Fibroblast of lung (primary cell): ENCODE results near the gene CEMIP.

Source experiments
- EZH2 ChIP-seq: IDR thresholded peaks from 2 replicates; pipeline ENCODE4 v1.5.1; 2012; ENCODE audit warnings: low read length, control low read depth, mild to moderate bottlenecking; ENCODE audit errors: missing control alignments
- TF ChIP-seq, protein P1 (sequence below), 2 donors: IDR thresholded peaks in 1 of 2; conservative IDR thresholded peaks in 1 of 2; 1 replicate in 1 of 2; 2 replicates in 1 of 2; pipeline ENCODE4 v1.5.1; 2011 to 2012; ENCODE audit warnings: low read length in 2 of 2, control low read depth in 1 of 2, inconsistent platforms in 1 of 2, low read depth in 1 of 2, mild to moderate bottlenecking in 1 of 2

DNA sequence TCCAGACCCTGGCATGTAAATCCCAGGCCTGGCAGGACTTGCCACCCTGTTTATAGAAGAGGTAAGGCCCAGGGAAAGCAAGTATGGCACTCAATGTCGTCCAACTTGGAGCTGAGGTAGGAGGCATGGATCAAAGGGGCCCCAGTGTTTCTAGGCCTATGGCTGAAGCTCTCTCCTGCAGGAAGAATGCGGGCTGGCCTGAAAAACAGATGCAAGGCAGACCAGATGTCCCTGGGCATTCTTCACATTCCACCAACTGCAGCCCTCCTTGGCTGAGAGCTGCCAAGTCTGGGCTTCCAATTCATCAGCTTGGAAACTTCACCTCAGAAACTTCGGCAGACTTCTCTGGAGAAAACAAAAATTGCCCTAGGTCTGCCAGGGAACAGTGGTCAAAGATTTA is 188.3 kb downstream of the CEMIP start:
- TF ChIP-seq, protein P1, sequence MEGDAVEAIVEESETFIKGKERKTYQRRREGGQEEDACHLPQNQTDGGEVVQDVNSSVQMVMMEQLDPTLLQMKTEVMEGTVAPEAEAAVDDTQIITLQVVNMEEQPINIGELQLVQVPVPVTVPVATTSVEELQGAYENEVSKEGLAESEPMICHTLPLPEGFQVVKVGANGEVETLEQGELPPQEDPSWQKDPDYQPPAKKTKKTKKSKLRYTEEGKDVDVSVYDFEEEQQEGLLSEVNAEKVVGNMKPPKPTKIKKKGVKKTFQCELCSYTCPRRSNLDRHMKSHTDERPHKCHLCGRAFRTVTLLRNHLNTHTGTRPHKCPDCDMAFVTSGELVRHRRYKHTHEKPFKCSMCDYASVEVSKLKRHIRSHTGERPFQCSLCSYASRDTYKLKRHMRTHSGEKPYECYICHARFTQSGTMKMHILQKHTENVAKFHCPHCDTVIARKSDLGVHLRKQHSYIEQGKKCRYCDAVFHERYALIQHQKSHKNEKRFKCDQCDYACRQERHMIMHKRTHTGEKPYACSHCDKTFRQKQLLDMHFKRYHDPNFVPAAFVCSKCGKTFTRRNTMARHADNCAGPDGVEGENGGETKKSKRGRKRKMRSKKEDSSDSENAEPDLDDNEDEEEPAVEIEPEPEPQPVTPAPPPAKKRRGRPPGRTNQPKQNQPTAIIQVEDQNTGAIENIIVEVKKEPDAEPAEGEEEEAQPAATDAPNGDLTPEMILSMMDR (conservative IDR thresholded peaks at IDR 0.05 in 1 of 2, IDR thresholded peaks at IDR 0.05 in 1 of 2; ENCODE audit: low read depth in 1 of 2, low read length in 2 of 2), result no peak
- TF ChIP-seq EZH2, result no peak
